Hepatocyte (in vitro differentiated cells): ENCODE measurements around the gene ISOC1. TPM values are rescaled to one million over a fixed set of nuclear protein-coding genes. Genes with fewer than 3 reads are reported as not detected.

ENCODE experiments used
- DNase-seq: peaks from one replicate; pipeline ENCODE4 v3.0.0-alpha.2; 2016; ENCODE audit warnings: low spot score
- H2AFZ ChIP-seq: fragments of 200-600 bp; sonication (generic); 2 replicates; pipeline ENCODE4 v1.6.0; 2016; ENCODE audit warnings: antibody characterized with exemption, mild to moderate bottlenecking
- H3K27ac ChIP-seq: fragments of 200-600 bp; sonication (generic); 2 replicates; pipeline ENCODE4 v1.5.1; 2016; ENCODE audit warnings: mild to moderate bottlenecking
- H3K27me3 ChIP-seq: fragments of 200-600 bp; sonication (generic); 2 replicates; pipeline ENCODE4 v1.6.1; 2016
- H3K36me3 ChIP-seq: fragments of 200-600 bp; sonication (generic); replicated peaks from 2 replicates; pipeline ENCODE4 v1.5.1; 2016; ENCODE audit warnings: low read depth; ENCODE audit not compliant: insufficient read depth
- H3K4me1 ChIP-seq: fragments of 200-600 bp; sonication (generic); 2 replicates; pipeline ENCODE4 v1.5.1; 2016; ENCODE audit warnings: mild to moderate bottlenecking, moderate library complexity; ENCODE audit not compliant: insufficient read depth
- H3K4me2 ChIP-seq: fragments of 200-600 bp; sonication (generic); 2 replicates; pipeline ENCODE4 v1.6.0; 2016
- H3K4me3 ChIP-seq: fragments of 200-600 bp; sonication (generic); 2 replicates; pipeline ENCODE4 v1.5.1; 2016; ENCODE audit warnings: mild to moderate bottlenecking
- H3K79me2 ChIP-seq: fragments of 200-600 bp; sonication (generic); 2 replicates; pipeline ENCODE4 v1.6.0; 2017; ENCODE audit warnings: mild to moderate bottlenecking
- H3K9me2 ChIP-seq: fragments of 200-600 bp; sonication (generic); replicated peaks from 2 replicates; pipeline ENCODE4 v1.6.0; 2017; ENCODE audit warnings: mild to moderate bottlenecking; ENCODE audit not compliant: insufficient read depth
- H3K9me3 ChIP-seq: fragments of 200-600 bp; sonication (generic); 2 replicates; pipeline ENCODE4 v1.5.1; 2016; ENCODE audit warnings: low read depth, mild to moderate bottlenecking
- H4K20me1 ChIP-seq: fragments of 200-600 bp; sonication (generic); 2 replicates; pipeline ENCODE4 v1.6.0; 2016; ENCODE audit warnings: mild to moderate bottlenecking; ENCODE audit not compliant: insufficient read depth, poor library complexity, severe bottlenecking
- CTCF ChIP-seq: fragments of 200-600 bp; sonication (generic); IDR thresholded peaks from 2 replicates; pipeline ENCODE4 v1.5.1; 2016; ENCODE audit warnings: antibody characterized with exemption, mild to moderate bottlenecking; ENCODE audit not compliant: poor library complexity
- EZH2 ChIP-seq: fragments of 200-600 bp; sonication (generic); IDR thresholded peaks from 2 replicates; pipeline ENCODE4 v1.6.1; 2016; ENCODE audit warnings: antibody characterized with exemption, mild to moderate bottlenecking, borderline replicate concordance
- EZH2phosphoT487 ChIP-seq: fragments of 200-600 bp; sonication (generic); IDR thresholded peaks from one replicate; pipeline ENCODE4 v1.6.1; 2018; ENCODE audit warnings: antibody characterized with exemption, mild to moderate bottlenecking, low read depth, moderate library complexity; ENCODE audit not compliant: unreplicated experiment, severe bottlenecking
- WGBS: methylation state at CpG from one replicate; pipeline ENCODE4 v1.1.6; 2016; ENCODE audit warnings: low lambda C conversion rate; ENCODE audit errors: missing lambda C conversion rate; 5-methylcytosine and 5-hydroxymethylcytosine counted together
- polyA plus RNA-seq: library from polyadenylated mRNA; unstranded; fragments of >200 nt; fragmentation: Nextera tagmentation; extraction: Ambion mirVana; gene quantifications from 2 replicates; pipeline ENCODE4 v1.2.1, GENCODE V29; 2016
- total RNA-seq: library from RNA; depleted of rRNA; stranded (reverse); fragments of >200 nt; gene quantifications from 2 replicates; pipeline ENCODE4 v1.2.3, GENCODE V29; 2014

ISOC1 gene
- total and polyA plus RNA-seq, 2 experiments from 2014 or later: 59.8 to 67.3 TPM

GRCh38 chr5:129077433-129078075, 17.0 kb upstream of the ISOC1 start:
- no peak overlapping the region for H2AFZ ChIP-seq
- no peaks in the 10 kb centered on the region for H3K27me3 ChIP-seq
- H3K4me2 ChIP-seq: no peak overlapping the region
- TF ChIP-seq EZH2phosphoT487 (no peak), CTCF (no peak), EZH2 (no peak)
- H3K4me3 ChIP-seq: no peak overlapping the region
- no peaks in the 10 kb centered on the region for H4K20me1 ChIP-seq
- no peaks in the 10 kb centered on the region for H3K79me2 ChIP-seq
- H3K27ac ChIP-seq: no peak overlapping the region
- no peaks in the 10 kb centered on the region for H3K9me3 ChIP-seq
- H3K4me1 ChIP-seq: no peaks in the 10 kb centered on the region
- no peaks in the 10 kb centered on the region for H3K9me2 ChIP-seq
- DNase-seq: no peak
- H3K36me3 ChIP-seq: no peaks in the 10 kb centered on the region
- 75% methylated on average over 3 of the region's 3 CpGs for whole genome bisulfite sequencing

- no peaks in the 10 kb centered on the region for H3K79me2 ChIP-seq
- no peaks in the 10 kb centered on the region for H3K9me2 ChIP-seq
- H3K27me3 ChIP-seq: no peaks in the 10 kb centered on the region
- H3K9me3 ChIP-seq: no peaks in the 10 kb centered on the region
- H4K20me1 ChIP-seq: no peaks in the 10 kb centered on the region
- no peaks in the 10 kb centered on the region for H3K4me1 ChIP-seq
- H3K4me2 ChIP-seq: no peak overlapping the region
- no peak overlapping the region for H3K4me3 ChIP-seq
- no peak for TF ChIP-seq CTCF
- no peak for TF ChIP-seq EZH2phosphoT487
- no peak for TF ChIP-seq EZH2
- 90% methylated on average over 1 of the region's 1 CpG for WGBS
- H3K36me3 ChIP-seq: no peaks in the 10 kb centered on the region
- DNase-seq: no peak
- no peak overlapping the region for H2AFZ ChIP-seq
- H3K27ac ChIP-seq: no peak overlapping the region
Measured at GRCh38 chr5:129078247-129078646, 16.3 kb upstream of the ISOC1 start.

GRCh38 chr5:129078660-129079059, 15.9 kb upstream of the ISOC1 start:
- Histone ChIP-seq H2AFZ (no peak overlapping the region), H3K79me2 (no peaks in the 10 kb centered on the region), H3K27me3 (no peaks in the 10 kb centered on the region), H3K4me3 (no peak overlapping the region), H3K4me2 (no peak overlapping the region), H3K36me3 (no peaks in the 10 kb centered on the region), H3K27ac (no peak overlapping the region), H3K9me3 (no peaks in the 10 kb centered on the region), H3K4me1 (no peaks in the 10 kb centered on the region), H3K9me2 (no peaks in the 10 kb centered on the region), H4K20me1 (no peaks in the 10 kb centered on the region)
- WGBS: 79% methylated on average over 3 of the region's 3 CpGs
- DNase-seq: no peak
- no peak for TF ChIP-seq EZH2phosphoT487
- TF ChIP-seq CTCF: no peak
- no peak for TF ChIP-seq EZH2

GRCh38 chr5:129079496-129079895, 15.1 kb upstream of the ISOC1 start:
- H3K4me1 ChIP-seq: no peaks in the 10 kb centered on the region
- H3K27me3 ChIP-seq: no peaks in the 10 kb centered on the region

More at GRCh38 chr5:129079496-129079895, 15.1 kb upstream of the ISOC1 start:
- no peak overlapping the region for H3K27ac ChIP-seq
- H3K9me3 ChIP-seq: no peaks in the 10 kb centered on the region
- no peaks in the 10 kb centered on the region for H4K20me1 ChIP-seq
- H3K9me2 ChIP-seq: no peaks in the 10 kb centered on the region
- no peak for TF ChIP-seq CTCF
- no peak for TF ChIP-seq EZH2
- no peak for TF ChIP-seq EZH2phosphoT487
- H2AFZ ChIP-seq: no peak overlapping the region
- H3K79me2 ChIP-seq: no peaks in the 10 kb centered on the region
- no peak overlapping the region for H3K4me2 ChIP-seq
- DNase-seq: no peak
- H3K36me3 ChIP-seq: no peaks in the 10 kb centered on the region
- H3K4me3 ChIP-seq: no peak overlapping the region
